ENCODE measurements around the gene DNAJA4.

GRCh38 chr15:78256044-78256437 lies 8.3 kb upstream of the DNAJA4 start:
- TF ChIP-seq EZH2 (IDR thresholded peaks at IDR 0.05; ENCODE audit: borderline replicate concordance, low read depth, low read length, severe bottlenecking) (no peak), CTCF (IDR thresholded peaks at IDR 0.05; ENCODE audit: borderline replicate concordance, extremely low read depth, low read length, poor library complexity, severe bottlenecking) (no peak)

All from DND-41 (cell line).